HCT116 (cell line): ENCODE results near the gene FOXK1.

Source experiments
- ATF3 ChIP-seq: IDR thresholded peaks from 2 replicates; pipeline ENCODE4 v1.6.1; 2012
- EZH2phosphoT487 ChIP-seq: fragments of 200-600 bp; IDR thresholded peaks from 2 replicates; pipeline ENCODE4 v1.6.1; 2018; ENCODE audit warnings: antibody characterized with exemption, borderline replicate concordance
- POLR2A ChIP-seq: IDR thresholded peaks from 2 replicates; pipeline ENCODE4 v1.7.0; 2011; ENCODE audit warnings: borderline replicate concordance; ENCODE audit not compliant: insufficient read depth, insufficient read length; ENCODE audit errors: extremely low read depth
- POLR2AphosphoS5 ChIP-seq: IDR thresholded peaks from 2 replicates; pipeline ENCODE4 v1.6.1; 2011; ENCODE audit warnings: mild to moderate bottlenecking, low read depth, low read length, moderate library complexity
- RAD21 ChIP-seq: IDR thresholded peaks from 2 replicates; pipeline ENCODE4 v1.6.1; 2012; ENCODE audit warnings: low read depth, mild to moderate bottlenecking
- SRF ChIP-seq: IDR thresholded peaks from 2 replicates; pipeline ENCODE4 v1.6.1; 2012; ENCODE audit warnings: low read depth
- ZBTB33 ChIP-seq: IDR thresholded peaks from 2 replicates; pipeline ENCODE4 v1.6.1; 2011; ENCODE audit warnings: mild to moderate bottlenecking, low read length, moderate library complexity; ENCODE audit not compliant: insufficient replicate concordance; ENCODE audit errors: extremely low read depth
- ZFX ChIP-seq: fragments of 450-650 bp; IDR thresholded peaks from 2 replicates; pipeline ENCODE4 v1.6.1; 2017
- TF ChIP-seq, protein P1 (sequence below): IDR thresholded peaks from 2 replicates; pipeline ENCODE4 v1.6.1; 2012

DNA sequence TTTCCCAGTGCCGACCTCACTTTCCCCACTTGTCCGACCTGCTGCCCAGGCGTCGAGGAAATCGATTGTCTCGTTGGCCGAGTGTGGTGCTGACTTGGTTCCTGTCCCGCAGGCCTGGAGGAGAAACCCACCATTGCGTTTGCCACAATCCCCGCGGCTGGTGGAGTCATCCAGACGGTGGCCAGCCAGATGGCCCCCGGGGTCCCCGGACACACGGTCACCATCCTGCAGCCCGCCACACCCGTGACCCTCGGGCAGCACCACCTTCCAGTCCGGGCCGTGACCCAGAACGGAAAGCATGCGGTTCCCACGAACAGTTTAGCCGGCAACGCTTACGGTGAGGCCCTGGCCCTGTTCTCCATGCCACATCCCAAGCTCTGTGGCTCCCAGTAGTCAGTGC lies 78.9 kb downstream of the FOXK1 start:
- TF ChIP-seq POLR2AphosphoS5 (no peak), POLR2A (no peak), ZFX (no peak), RAD21 (no peak), ZBTB33 (no peak), SRF (no peak), EZH2phosphoT487 (no peak), ATF3 (no peak)
- TF ChIP-seq, protein P1, sequence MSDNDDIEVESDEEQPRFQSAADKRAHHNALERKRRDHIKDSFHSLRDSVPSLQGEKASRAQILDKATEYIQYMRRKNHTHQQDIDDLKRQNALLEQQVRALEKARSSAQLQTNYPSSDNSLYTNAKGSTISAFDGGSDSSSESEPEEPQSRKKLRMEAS: no peak
